ENCODE results near the gene ALDH3A1. TPM values are rescaled to one million over a fixed set of nuclear protein-coding genes. Genes with fewer than 3 reads are reported as not detected.

The ALDH3A1 gene
- total and polyA plus RNA-seq, 9 of the 15 experiments (the other 6 are each of a cell fraction or from before 2014, with no cell fraction given) = not detected

- H3K79me2 ChIP-seq (ENCODE audit: control insufficient read depth, insufficient read depth, low read length) = no peaks in the 10 kb centered on the region
- 0 out of 5 replicates have a peak, but pooled peaks cover 0 to 3% of the 10 kb centered on the region in 2 experiments for H3K4me1 ChIP-seq (replicated peaks in 1 of 2; ENCODE audit: control insufficient read depth in 2 of 2, insufficient read depth in 2 of 2, low read length in 2 of 2)
- H3K27me3 ChIP-seq (ENCODE audit: control insufficient read depth in 2 of 2, insufficient read depth in 2 of 2, low read length in 2 of 2) = peaks cover 0 to 8% of the 10 kb centered on the region in 2 experiments; a peak in 1 of 5 replicates
- ATAC-seq = no peak
- FAIRE-seq = no peak
- no peaks in the 10 kb centered on the region for H3K36me3 ChIP-seq (ENCODE audit: control insufficient read depth, insufficient read depth, low read length)
- H3K4me2 ChIP-seq (ENCODE audit: insufficient read depth, low read length) = no peak overlapping the region
- CTCF ChIA-PET (ENCODE audit: low intra/inter-chr PET ratio) = no interaction called here
- no peaks in the 10 kb centered on the region for H3K9me3 ChIP-seq (replicated peaks; ENCODE audit: control insufficient read depth, insufficient read depth, low read depth, low read length)
- in situ Hi-C loops (cut with MboI) (no loop called here), intact Hi-C loops (cut with micrococcal nuclease) (no loop called here)
- H4K20me1 ChIP-seq (replicated peaks; ENCODE audit: control insufficient read depth, insufficient read depth, low read length) = no peaks in the 10 kb centered on the region; the same call in 1 of the 2 replicates
- no TSS peak for BruUV-seq (replicated peaks)
- H2AFZ ChIP-seq (ENCODE audit: low read depth, low read length) = no peak overlapping the region
- WGBS (ENCODE audit: insufficient coverage, low coverage, missing lambda C conversion rate) = 0% methylated on average over 9 of the region's 10 CpGs
- no peaks in the 10 kb centered on the region for H3K9me1 ChIP-seq (ENCODE audit: control insufficient read depth, insufficient read depth, low read length)
- TF ChIP-seq NFIX (CRISPR knock-in tag; IDR thresholded peaks at IDR 0.05; ENCODE audit: low read depth) = no peak
- TF ChIP-seq SIX5 (IDR thresholded peaks at IDR 0.05; ENCODE audit: borderline replicate concordance in 1 of 2, insufficient read depth in 1 of 2, low read depth in 1 of 2, low read length in 2 of 2) = no peak
- no peak for TF ChIP-seq ZNF436 (CRISPR knock-in tag; IDR thresholded peaks at IDR 0.05)
- no peak for TF ChIP-seq ZNF324 (CRISPR knock-in tag; IDR thresholded peaks at IDR 0.05)
- POLR2A ChIA-PET = no interaction called here
- H3K4me3 ChIP-seq = no peak overlapping the region
- no peak overlapping the region for H3K9ac ChIP-seq (ENCODE audit: insufficient read depth in 1 of 2, low read depth in 2 of 2, low read length in 2 of 2)
- no peak overlapping the region for H3K27ac ChIP-seq (ENCODE audit: extremely low read depth, low read depth, low read length)
- DNase-seq (ENCODE audit: extremely low read depth in 1 of 4, low spot score in 3 of 4) = peak in 1 of 4 experiments; percentile 2
Observed at GRCh38 chr17:19703106-19703827, 44.8 kb downstream of the ALDH3A1 start.

- BruUV-seq (replicated peaks) = no TSS peak
- DNase-seq (ENCODE audit: extremely low read depth in 1 of 4, low spot score in 3 of 4) (no peak), ATAC-seq (no peak), FAIRE-seq (no peak)
- 0% methylated on average over 4 of the region's 4 CpGs for WGBS (ENCODE audit: insufficient coverage, low coverage, missing lambda C conversion rate)
- in situ Hi-C loops (cut with MboI) = no loop called here
- no peaks in the 10 kb centered on the region for H3K9me1 ChIP-seq (ENCODE audit: control insufficient read depth, insufficient read depth, low read length)
- no peak overlapping the region for H3K9ac ChIP-seq (ENCODE audit: insufficient read depth in 1 of 2, low read depth in 2 of 2, low read length in 2 of 2)
- H3K4me1 ChIP-seq (replicated peaks in 1 of 2; ENCODE audit: control insufficient read depth in 2 of 2, insufficient read depth in 2 of 2, low read length in 2 of 2) = 0 out of 5 replicates have a peak, but pooled peaks cover 0 to 3% of the 10 kb centered on the region in 2 experiments
- H3K27me3 ChIP-seq (ENCODE audit: control insufficient read depth in 2 of 2, insufficient read depth in 2 of 2, low read length in 2 of 2) = peaks cover 0 to 8% of the 10 kb centered on the region in 2 experiments; a peak in 1 of 5 replicates
- CTCF ChIA-PET (ENCODE audit: low intra/inter-chr PET ratio) = no interaction called here
- H3K27ac ChIP-seq (ENCODE audit: extremely low read depth, low read depth, low read length) = no peak overlapping the region
- H4K20me1 ChIP-seq (replicated peaks; ENCODE audit: control insufficient read depth, insufficient read depth, low read length) = no peaks in the 10 kb centered on the region; the same call in 1 of the 2 replicates
- no peaks in the 10 kb centered on the region for H3K9me3 ChIP-seq (replicated peaks; ENCODE audit: control insufficient read depth, insufficient read depth, low read depth, low read length)
- H2AFZ ChIP-seq (ENCODE audit: low read depth, low read length) = no peak overlapping the region
- no peaks in the 10 kb centered on the region for H3K79me2 ChIP-seq (ENCODE audit: control insufficient read depth, insufficient read depth, low read length)
- no peaks in the 10 kb centered on the region for H3K36me3 ChIP-seq (ENCODE audit: control insufficient read depth, insufficient read depth, low read length)
- POLR2A ChIA-PET = no interaction called here
- intact Hi-C loops (cut with micrococcal nuclease) = no loop called here
- H3K4me2 ChIP-seq (ENCODE audit: insufficient read depth, low read length) = no peak overlapping the region
- H3K4me3 ChIP-seq = no peak overlapping the region
- no peak for TF ChIP-seq NCOA2 (IDR thresholded peaks at IDR 0.05; ENCODE audit: partially characterized antibody in 2 of 2)
- TF ChIP-seq, protein P1, sequence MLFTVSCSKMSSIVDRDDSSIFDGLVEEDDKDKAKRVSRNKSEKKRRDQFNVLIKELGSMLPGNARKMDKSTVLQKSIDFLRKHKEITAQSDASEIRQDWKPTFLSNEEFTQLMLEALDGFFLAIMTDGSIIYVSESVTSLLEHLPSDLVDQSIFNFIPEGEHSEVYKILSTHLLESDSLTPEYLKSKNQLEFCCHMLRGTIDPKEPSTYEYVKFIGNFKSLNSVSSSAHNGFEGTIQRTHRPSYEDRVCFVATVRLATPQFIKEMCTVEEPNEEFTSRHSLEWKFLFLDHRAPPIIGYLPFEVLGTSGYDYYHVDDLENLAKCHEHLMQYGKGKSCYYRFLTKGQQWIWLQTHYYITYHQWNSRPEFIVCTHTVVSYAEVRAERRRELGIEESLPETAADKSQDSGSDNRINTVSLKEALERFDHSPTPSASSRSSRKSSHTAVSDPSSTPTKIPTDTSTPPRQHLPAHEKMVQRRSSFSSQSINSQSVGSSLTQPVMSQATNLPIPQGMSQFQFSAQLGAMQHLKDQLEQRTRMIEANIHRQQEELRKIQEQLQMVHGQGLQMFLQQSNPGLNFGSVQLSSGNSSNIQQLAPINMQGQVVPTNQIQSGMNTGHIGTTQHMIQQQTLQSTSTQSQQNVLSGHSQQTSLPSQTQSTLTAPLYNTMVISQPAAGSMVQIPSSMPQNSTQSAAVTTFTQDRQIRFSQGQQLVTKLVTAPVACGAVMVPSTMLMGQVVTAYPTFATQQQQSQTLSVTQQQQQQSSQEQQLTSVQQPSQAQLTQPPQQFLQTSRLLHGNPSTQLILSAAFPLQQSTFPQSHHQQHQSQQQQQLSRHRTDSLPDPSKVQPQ (CRISPR knock-in tag; IDR thresholded peaks at IDR 0.05; ENCODE audit: borderline replicate concordance) = no peak
- TF ChIP-seq SRSF3 (IDR thresholded peaks at IDR 0.05; ENCODE audit: insufficient read depth, low read length) = no peak
- no peak for TF ChIP-seq ARHGAP35 (IDR thresholded peaks at IDR 0.05; ENCODE audit: partially characterized antibody)
- no peak for TF ChIP-seq PRPF4 (IDR thresholded peaks at IDR 0.05; ENCODE audit: insufficient read depth, low read depth, low read length, poor library complexity, severe bottlenecking)
- no peak for TF ChIP-seq ZNF311 (CRISPR knock-in tag; IDR thresholded peaks at IDR 0.05)
- TF ChIP-seq, protein P2, sequence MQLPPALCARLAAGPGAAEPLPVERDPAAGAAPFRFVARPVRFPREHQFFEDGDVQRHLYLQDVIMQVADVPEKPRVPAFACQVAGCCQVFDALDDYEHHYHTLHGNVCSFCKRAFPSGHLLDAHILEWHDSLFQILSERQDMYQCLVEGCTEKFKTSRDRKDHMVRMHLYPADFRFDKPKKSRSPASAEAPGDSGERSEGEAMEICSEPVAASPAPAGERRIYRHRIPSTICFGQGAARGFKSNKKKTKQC (CRISPR knock-in tag; IDR thresholded peaks at IDR 0.05) = no peak
- TF ChIP-seq OTX1 (CRISPR knock-in tag; IDR thresholded peaks at IDR 0.05) = no peak
Observed at GRCh38 chr17:19702217-19702641, 45.9 kb downstream of the ALDH3A1 start.

Data from K562 (cell line).